Common myeloid progenitor, CD34-positive (primary cell): ENCODE data around the gene COL6A5.
"Not testable (repeated sequence)": the region's sequence is repeated elsewhere in the genome, so short reads cannot be mapped to it uniquely, and the experiment has no call there.

ENCODE experiments used
- CTCF ChIA-PET: fragments of 350-600 bp; sonication (Branson Sonifier 250); formaldehyde crosslinking; loops from one replicate; lab custom pipeline; 2021; ENCODE audit warnings: antibody characterized with exemption; lab: Charles Lee
- POLR2A ChIA-PET: fragments of 350-600 bp; sonication (Branson Sonifier 250); formaldehyde crosslinking; loops from one replicate; lab custom pipeline; 2021; ENCODE audit warnings: antibody characterized with exemption; lab: Charles Lee
- DNase-seq, 3 donors: peaks; one replicate each; pipeline versions ENCODE4 v3.0.0 to v3.0.0-alpha.2; 2013
- H3K27ac ChIP-seq, 2 experiments: 1 replicate in 1 of 2; 2 replicates in 1 of 2; pipeline ENCODE4 v1.7.0; 2013; ENCODE audit warnings: inconsistent platforms in 2 of 2, low read length in 2 of 2, mild to moderate bottlenecking in 2 of 2, low read depth in 1 of 2, moderate library complexity in 1 of 2; ENCODE audit not compliant: severe bottlenecking in 2 of 2, insufficient read depth in 1 of 2, poor library complexity in 1 of 2
- H3K27me3 ChIP-seq, 5 experiments: replicated peaks in 2 of 5; 1 replicate in 3 of 5; 2 replicates in 2 of 5; pipeline versions ENCODE4 v1.6.1 to v1.7.0; 2013; ENCODE audit warnings: low read length in 4 of 5, mild to moderate bottlenecking in 2 of 5, moderate library complexity in 2 of 5, inconsistent platforms in 1 of 5; ENCODE audit not compliant: insufficient read depth in 5 of 5, control insufficient read depth in 4 of 5
- H3K36me3 ChIP-seq, 4 experiments: 1 replicate in 2 of 4; 2 replicates in 2 of 4; pipeline versions ENCODE4 v1.6.1 to v1.7.0; 2013; ENCODE audit warnings: low read length in 3 of 4, control low read depth in 1 of 4, mild to moderate bottlenecking in 1 of 4; ENCODE audit not compliant: control insufficient read depth in 4 of 4, insufficient read depth in 4 of 4
- H3K4me1 ChIP-seq, 4 experiments: 1 replicate in 3 of 4; 2 replicates in 1 of 4; pipeline versions ENCODE4 v1.6.1 to v1.7.1; 2013; ENCODE audit warnings: low read length in 3 of 4, mild to moderate bottlenecking in 3 of 4, control low read depth in 1 of 4, inconsistent platforms in 1 of 4, moderate library complexity in 1 of 4; ENCODE audit not compliant: control insufficient read depth in 4 of 4, insufficient read depth in 4 of 4; ENCODE audit errors: control extremely low read depth in 1 of 4
- H3K4me3 ChIP-seq, 7 experiments: 1 replicate in 4 of 7; 2 replicates in 3 of 7; pipeline versions ENCODE4 v1.5.1 to v1.7.0; 2013; ENCODE audit warnings: mild to moderate bottlenecking in 7 of 7, low read length in 6 of 7, moderate library complexity in 6 of 7, inconsistent platforms in 2 of 7, low read depth in 2 of 7, control low read depth in 1 of 7; ENCODE audit not compliant: insufficient read depth in 4 of 7, control insufficient read depth in 1 of 7; ENCODE audit errors: extremely low read depth in 1 of 7
- H3K9me3 ChIP-seq, 5 experiments: 1 replicate in 4 of 5; 2 replicates in 1 of 5; pipeline versions ENCODE4 v1.6.1 to v1.7.1; 2013; ENCODE audit warnings: low read length in 4 of 5, mild to moderate bottlenecking in 2 of 5, inconsistent platforms in 1 of 5, low read depth in 1 of 5, moderate library complexity in 1 of 5; ENCODE audit not compliant: control insufficient read depth in 4 of 5, insufficient read depth in 2 of 5; ENCODE audit errors: control extremely low read depth in 1 of 5
- WGBS: methylation state at CpG from one replicate; pipeline ENCODE4 v1.1.5; 2013; ENCODE audit not compliant: insufficient coverage; 5-methylcytosine and 5-hydroxymethylcytosine counted together

The COL6A5 gene

GRCh38 chr3:130424837-130425236 is 79.4 kb downstream of the COL6A5 start:
- ChIA-PET POLR2A (no interaction called here), CTCF (no interaction called here)
- H3K9me3 ChIP-seq, result peaks cover 0 to 2% (median 0%) of the 10 kb centered on the region in 5 experiments
- 100% methylated on average over 1 of the region's 5 CpGs for WGBS
- H3K36me3 ChIP-seq, result no peaks in the 10 kb centered on the region
- H3K4me3 ChIP-seq, result no peak overlapping the region
- no peaks in the 10 kb centered on the region for H3K4me1 ChIP-seq
- no peak overlapping the region for H3K27ac ChIP-seq
- no peak for DNase-seq
- H3K27me3 ChIP-seq, result peaks cover 0 to 8% (median 3%) of the 10 kb centered on the region in 5 experiments

DNA sequence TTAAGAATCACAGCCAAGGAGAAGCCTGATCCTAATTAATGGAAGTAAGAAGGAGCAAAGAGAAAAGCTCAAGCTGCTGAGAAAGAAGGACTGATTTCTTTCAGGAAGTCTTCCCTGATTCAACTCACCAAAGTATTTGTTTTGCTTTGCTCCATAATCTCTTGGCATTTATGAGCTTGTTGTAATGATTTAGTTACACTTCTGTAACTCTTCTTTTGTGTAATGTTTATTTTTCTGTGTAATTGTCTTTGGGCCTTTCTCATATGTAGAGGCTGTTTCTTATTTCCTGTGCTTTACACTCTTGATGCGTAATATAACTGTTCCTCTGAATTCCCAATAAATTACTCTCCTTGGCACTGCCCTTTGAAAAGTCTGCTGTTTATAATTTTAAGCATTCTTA is 80.0 kb downstream of the COL6A5 start:
- CTCF ChIA-PET, result no interaction called here
- H3K27ac ChIP-seq, result no peak overlapping the region
- DNase-seq, result no peak

GRCh38 chr3:130426206-130426605 is 80.7 kb downstream of the COL6A5 start:
- H3K36me3 ChIP-seq, result no peaks in the 10 kb centered on the region
- no peaks in the 10 kb centered on the region for H3K9me3 ChIP-seq
- H3K4me3 ChIP-seq, result no peak overlapping the region
- 93% methylated on average over 5 of the region's 5 CpGs for WGBS
- H3K27me3 ChIP-seq, result peaks cover 0 to 4% (median 3%) of the 10 kb centered on the region in 5 experiments
- no peak for DNase-seq
- ChIA-PET CTCF (no interaction called here), POLR2A (no interaction called here)
- no peak overlapping the region for H3K27ac ChIP-seq
- no peaks in the 10 kb centered on the region for H3K4me1 ChIP-seq

More for the DNA sequence above, 80.0 kb downstream of the COL6A5 start:
- WGBS, result no CpG with 5 or more reads among the region's 1 CpG
- Histone ChIP-seq H3K4me3 (no peak overlapping the region), H3K9me3 (peaks cover 0 to 2% (median 0%) of the 10 kb centered on the region in 5 experiments), H3K4me1 (no peaks in the 10 kb centered on the region), H3K27me3 (peaks cover 0 to 8% (median 3%) of the 10 kb centered on the region in 5 experiments), H3K36me3 (no peaks in the 10 kb centered on the region)
- POLR2A ChIA-PET, result no interaction called here

- ChIA-PET POLR2A (no interaction called here), CTCF (no interaction called here)
- WGBS, result 82% methylated on average over 4 of the region's 5 CpGs
- Histone ChIP-seq H3K27ac (no peak overlapping the region), H3K4me1 (no peaks in the 10 kb centered on the region), H3K4me3 (no peak overlapping the region), H3K9me3 (no peaks in the 10 kb centered on the region), H3K36me3 (no peaks in the 10 kb centered on the region), H3K27me3 (peaks cover 0 to 3% (median 1%) of the 10 kb centered on the region in 5 experiments)
- no peak for DNase-seq
Observed at GRCh38 chr3:130428871-130429712, 83.6 kb downstream of the COL6A5 start.

GRCh38 chr3:130429713-130430023 is 84.2 kb downstream of the COL6A5 start:
- CTCF ChIA-PET, result no interaction called here
- Histone ChIP-seq H3K36me3 (no peaks in the 10 kb centered on the region), H3K9me3 (no peaks in the 10 kb centered on the region), H3K4me3 (no peak overlapping the region), H3K27me3 (peaks cover 0 to 3% (median 0%) of the 10 kb centered on the region in 5 experiments), H3K4me1 (no peaks in the 10 kb centered on the region), H3K27ac (no peak overlapping the region)
- 85% methylated on average over 2 of the region's 2 CpGs for WGBS
- POLR2A ChIA-PET, result no interaction called here
- DNase-seq, result no peak

GRCh38 chr3:130430266-130430665 is 84.8 kb downstream of the COL6A5 start:
- Histone ChIP-seq H3K27me3 (peaks cover 0 to 3% (median 0%) of the 10 kb centered on the region in 5 experiments), H3K4me1 (no peaks in the 10 kb centered on the region), H3K27ac (no peak overlapping the region), H3K9me3 (no peaks in the 10 kb centered on the region), H3K4me3 (no peak overlapping the region), H3K36me3 (no peaks in the 10 kb centered on the region)
- CTCF ChIA-PET, result no interaction called here
- DNase-seq, result no peak
- POLR2A ChIA-PET, result no interaction called here

- H3K4me3 ChIP-seq, H3K9me3 ChIP-seq, H3K27ac ChIP-seq, DNase-seq, H3K36me3 ChIP-seq, H3K4me1 ChIP-seq, H3K27me3 ChIP-seq, POLR2A ChIA-PET: not testable (repeated sequence)
- CTCF ChIA-PET, result interaction anchor here (1.0 kb wide), 1 partner anchor 29 kb away, joined by 3 read pairs; no protein-coding TSS in a partner anchor
- 67% methylated on average over 1 of the region's 10 CpGs for WGBS
Observed at GRCh38 chr3:130432086-130432485, 86.6 kb downstream of the COL6A5 start.
